Esophagus squamous epithelium (tissue), 5 donors: Measurements from ENCODE around the gene RTN4RL1. TPM values are rescaled to one million over a fixed set of nuclear protein-coding genes. Genes with fewer than 3 reads are reported as not detected.

ENCODE experiments used
- DNase-seq: peaks from one replicate; lab custom pipeline; 2025; lab: John Stamatoyannopoulos, UW
- H3K27ac ChIP-seq, 4 donors: fragments of 200-600 bp; sonication (generic); one replicate each; pipeline ENCODE4 v1.5.1; 2016 to 2019; ENCODE audit warnings: mild to moderate bottlenecking in 1 of 4
- H3K27me3 ChIP-seq, 4 donors: fragments of 200-600 bp; sonication (generic); 1 replicate in 3 of 4; 2 replicates in 1 of 4; pipeline versions ENCODE4 v1.5.1 to v1.6.0; 2017 to 2021; ENCODE audit warnings: antibody characterized with exemption in 1 of 4
- H3K36me3 ChIP-seq, 3 donors: fragments of 200-600 bp; sonication (generic); one replicate each; pipeline ENCODE4 v1.5.1; 2016 to 2019
- H3K4me1 ChIP-seq, 3 donors: fragments of 200-600 bp; sonication (generic); one replicate each; pipeline ENCODE4 v1.5.1; 2017 to 2019
- H3K4me3 ChIP-seq, 4 donors: fragments of 200-600 bp; sonication (generic); 1 replicate in 3 of 4; 2 replicates in 1 of 4; pipeline ENCODE4 v1.5.1; 2016 to 2019; ENCODE audit warnings: mild to moderate bottlenecking in 2 of 4, moderate library complexity in 1 of 4
- H3K9me3 ChIP-seq, 3 donors: fragments of 200-600 bp; sonication (generic); one replicate each; pipeline ENCODE4 v1.5.1; 2016 to 2019
- POLR2A ChIP-seq, 4 donors: fragments of 450-650 bp; IDR thresholded peaks; one replicate each; pipeline ENCODE4 v1.6.1; 2017; ENCODE audit warnings: antibody characterized with exemption in 4 of 4, mild to moderate bottlenecking in 4 of 4, moderate library complexity in 3 of 4
- WGBS, 2 donors: methylation state at CpG; one replicate each; pipeline ENCODE4 v1.1.5; 2018; 5-methylcytosine and 5-hydroxymethylcytosine counted together
- intact Hi-C: fragments of 100-400 bp; cut with DNase I; formaldehyde crosslinking; loops from one replicate; pipeline ENCODE4 v1.15.0; 2022
- total RNA-seq, 4 donors: library from RNA; depleted of rRNA; stranded (reverse); fragments of >200 nt; gene quantifications; one replicate each; pipeline ENCODE4 v1.1.0, GENCODE V29; 2016
- TF ChIP-seq, protein P1 (sequence below), 6 experiments: fragments of 450-650 bp in 4 of 6; fragments of 200-600 bp in 2 of 6; sonication (generic) in 2 of 6; IDR thresholded peaks; one replicate each; pipeline ENCODE4 v1.5.1; 2016 to 2019; ENCODE audit warnings: antibody characterized with exemption in 6 of 6, mild to moderate bottlenecking in 4 of 6, moderate library complexity in 4 of 6
- donor health status: DM: yes; HTN: yes; CAD: no.

RTN4RL1 gene
- total RNA-seq, 4 donors from 2014 or later: 1.1 to 4.0 (median 2.0) TPM

DNA sequence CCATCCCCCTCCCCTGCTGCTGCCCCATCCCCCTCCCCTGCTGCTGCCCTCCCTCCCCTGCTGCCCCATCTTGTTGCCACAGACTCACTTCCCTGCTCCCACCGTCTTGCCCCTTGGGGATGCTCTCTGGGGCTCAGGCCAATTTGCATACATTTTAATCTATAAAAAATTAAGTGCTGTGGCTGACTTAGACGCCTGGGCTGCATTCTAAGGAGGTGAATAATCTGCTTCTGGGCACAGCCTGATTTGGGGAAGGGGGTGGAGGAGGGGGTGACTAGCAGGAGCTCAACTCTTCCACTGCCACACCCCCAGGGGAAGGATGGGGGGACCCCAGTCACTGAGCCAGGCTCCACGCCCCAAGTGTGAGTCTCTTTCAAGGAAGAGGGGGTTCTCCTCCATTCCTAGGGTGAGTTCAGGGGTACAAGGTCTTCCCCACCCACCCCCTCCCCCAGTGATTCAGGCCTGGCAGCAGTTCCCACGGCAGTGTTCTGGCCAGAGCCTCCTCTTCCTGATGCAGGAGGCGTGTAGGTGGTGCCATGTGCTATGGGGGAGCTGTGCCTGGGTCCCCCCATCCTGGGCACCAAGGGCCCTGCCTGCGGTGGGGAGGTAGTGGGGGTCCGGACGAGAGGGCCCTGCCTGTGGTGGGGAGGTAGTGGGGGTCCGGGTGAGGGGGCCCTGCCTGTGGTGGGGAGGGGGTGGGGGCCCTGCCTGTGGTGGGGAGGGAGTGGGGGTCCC, 9.8 kb upstream of the RTN4RL1 start:
- intact Hi-C loops: no loop called here
- peaks cover 8 to 28% (median 12%) of the 10 kb centered on the region in 3 donors for H3K4me1 ChIP-seq
- no peak for DNase-seq
- H3K9me3 ChIP-seq: no peaks in the 10 kb centered on the region
- no peak overlapping the region for H3K4me3 ChIP-seq
- H3K36me3 ChIP-seq: peaks cover 12 to 63% (median 12%) of the 10 kb centered on the region in 3 donors
- H3K27me3 ChIP-seq: no peaks in the 10 kb centered on the region
- no peak overlapping the region for H3K27ac ChIP-seq
- WGBS, 2 donors: 71 to 80% methylated on average over 1 of the region's 9 CpGs
- TF ChIP-seq POLR2A (IDR thresholded peaks at IDR 0.05): no peak

DNA sequence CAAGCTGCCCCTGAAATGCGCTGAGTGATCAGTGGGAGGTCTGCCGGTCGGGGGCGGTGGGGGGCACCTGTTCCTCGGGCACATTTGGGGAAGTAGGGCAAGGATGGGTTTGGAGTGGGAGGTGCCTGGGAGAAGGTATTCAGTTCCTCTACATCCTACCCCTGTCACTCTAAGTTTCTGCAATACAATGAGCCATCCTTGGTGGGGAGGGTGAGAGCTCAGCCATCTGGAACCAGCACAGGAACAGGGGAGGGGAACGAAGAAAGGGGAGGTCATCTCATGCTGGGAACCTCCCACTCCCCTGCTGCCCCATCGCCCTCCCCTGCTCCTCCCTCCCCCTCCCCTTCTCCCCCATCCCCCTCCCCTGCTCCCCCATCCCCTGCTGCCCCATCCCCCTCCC, 9.0 kb upstream of the RTN4RL1 start:
- intact Hi-C loops: no loop called here
- H3K27me3 ChIP-seq: no peaks in the 10 kb centered on the region
- peaks cover 12 to 56% (median 12%) of the 10 kb centered on the region in 3 donors for H3K36me3 ChIP-seq
- 70 to 79% methylated on average over 5 to 6 of the region's 7 CpGs for WGBS, 2 donors
- peaks cover 8 to 34% (median 15%) of the 10 kb centered on the region in 3 donors for H3K4me1 ChIP-seq
- TF ChIP-seq, protein P1, sequence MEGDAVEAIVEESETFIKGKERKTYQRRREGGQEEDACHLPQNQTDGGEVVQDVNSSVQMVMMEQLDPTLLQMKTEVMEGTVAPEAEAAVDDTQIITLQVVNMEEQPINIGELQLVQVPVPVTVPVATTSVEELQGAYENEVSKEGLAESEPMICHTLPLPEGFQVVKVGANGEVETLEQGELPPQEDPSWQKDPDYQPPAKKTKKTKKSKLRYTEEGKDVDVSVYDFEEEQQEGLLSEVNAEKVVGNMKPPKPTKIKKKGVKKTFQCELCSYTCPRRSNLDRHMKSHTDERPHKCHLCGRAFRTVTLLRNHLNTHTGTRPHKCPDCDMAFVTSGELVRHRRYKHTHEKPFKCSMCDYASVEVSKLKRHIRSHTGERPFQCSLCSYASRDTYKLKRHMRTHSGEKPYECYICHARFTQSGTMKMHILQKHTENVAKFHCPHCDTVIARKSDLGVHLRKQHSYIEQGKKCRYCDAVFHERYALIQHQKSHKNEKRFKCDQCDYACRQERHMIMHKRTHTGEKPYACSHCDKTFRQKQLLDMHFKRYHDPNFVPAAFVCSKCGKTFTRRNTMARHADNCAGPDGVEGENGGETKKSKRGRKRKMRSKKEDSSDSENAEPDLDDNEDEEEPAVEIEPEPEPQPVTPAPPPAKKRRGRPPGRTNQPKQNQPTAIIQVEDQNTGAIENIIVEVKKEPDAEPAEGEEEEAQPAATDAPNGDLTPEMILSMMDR (IDR thresholded peaks at IDR 0.05): no peak
- no peak for TF ChIP-seq POLR2A (IDR thresholded peaks at IDR 0.05)
- no peaks in the 10 kb centered on the region for H3K9me3 ChIP-seq
- no peak for DNase-seq
- H3K27ac ChIP-seq: no peak overlapping the region
- no peak overlapping the region for H3K4me3 ChIP-seq

DNA sequence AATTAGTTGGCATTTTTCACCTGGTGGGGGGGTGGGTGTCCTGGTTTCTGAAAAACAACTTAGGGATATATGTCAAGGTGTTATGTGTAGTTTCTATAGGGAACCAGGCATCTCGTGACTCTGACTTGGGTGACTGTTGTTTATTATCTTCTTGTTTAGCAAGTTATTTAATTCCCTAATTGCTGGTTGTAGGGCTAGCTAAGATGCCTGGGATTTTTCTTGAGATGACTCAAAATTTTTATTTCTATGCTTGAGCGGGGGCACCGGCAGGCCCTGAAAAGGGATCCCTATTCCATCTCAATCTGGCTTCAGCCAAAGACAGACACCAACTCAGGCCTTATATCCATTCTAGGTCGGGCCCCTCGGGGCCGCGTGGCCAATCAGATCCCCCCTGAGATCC, 8.0 kb upstream of the RTN4RL1 start:
- no peak for DNase-seq
- TF ChIP-seq POLR2A (IDR thresholded peaks at IDR 0.05): no peak
- TF ChIP-seq, protein P1 (IDR thresholded peaks at IDR 0.05): no peak
- Histone ChIP-seq H3K4me1 (peaks cover 8 to 34% (median 15%) of the 10 kb centered on the region in 3 donors), H3K36me3 (peaks cover 12 to 46% (median 12%) of the 10 kb centered on the region in 3 donors), H3K27me3 (peaks cover 0 to 9% (median 0%) of the 10 kb centered on the region in 4 donors), H3K9me3 (no peaks in the 10 kb centered on the region), H3K27ac (no peak overlapping the region), H3K4me3 (no peak overlapping the region)
- intact Hi-C loops: no loop called here
- WGBS, 2 donors: 85 to 87% methylated on average over 7 of the region's 7 CpGs

DNA sequence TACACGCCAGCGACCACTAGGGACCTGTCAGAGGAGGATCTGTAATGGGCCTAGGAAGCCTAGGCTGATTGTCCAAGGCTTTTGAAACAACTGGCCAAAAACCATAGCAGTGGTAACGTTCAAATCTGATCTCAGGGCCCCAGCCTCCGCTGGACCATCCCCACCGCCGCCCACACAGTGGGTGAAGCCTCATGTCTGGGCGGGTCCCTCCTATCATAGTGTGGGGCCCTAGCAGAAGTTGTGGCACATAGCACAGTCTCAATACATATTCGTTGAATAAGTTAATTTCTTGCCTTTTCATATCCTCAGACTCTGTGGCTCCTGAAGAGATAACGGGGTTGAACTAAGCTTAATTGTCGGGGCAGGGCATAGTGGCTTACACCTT, 5.6 kb upstream of the RTN4RL1 start:
- Histone ChIP-seq H3K9me3 (no peaks in the 10 kb centered on the region), H3K27me3 (peaks cover 0 to 33% (median 0%) of the 10 kb centered on the region in 4 donors), H3K36me3 (peaks cover 5 to 22% (median 6%) of the 10 kb centered on the region in 3 donors), H3K27ac (peak overlapping the region; percentile 67 to 85 (median 78)), H3K4me3 (peak overlapping the region; percentile 81 to 97 (median 90)), H3K4me1 (peaks cover 12 to 41% (median 20%) of the 10 kb centered on the region in 3 donors)
- intact Hi-C loops: no loop called here
- 4 to 11% methylated on average over 6 to 8 of the region's 10 CpGs for WGBS, 2 donors
- DNase-seq: no peak
- TF ChIP-seq, protein P1 (IDR thresholded peaks at IDR 0.05): peak in 3 of 6 experiments; percentile 26 to 57 (median 34)
- no peak for TF ChIP-seq POLR2A (IDR thresholded peaks at IDR 0.05)

DNA sequence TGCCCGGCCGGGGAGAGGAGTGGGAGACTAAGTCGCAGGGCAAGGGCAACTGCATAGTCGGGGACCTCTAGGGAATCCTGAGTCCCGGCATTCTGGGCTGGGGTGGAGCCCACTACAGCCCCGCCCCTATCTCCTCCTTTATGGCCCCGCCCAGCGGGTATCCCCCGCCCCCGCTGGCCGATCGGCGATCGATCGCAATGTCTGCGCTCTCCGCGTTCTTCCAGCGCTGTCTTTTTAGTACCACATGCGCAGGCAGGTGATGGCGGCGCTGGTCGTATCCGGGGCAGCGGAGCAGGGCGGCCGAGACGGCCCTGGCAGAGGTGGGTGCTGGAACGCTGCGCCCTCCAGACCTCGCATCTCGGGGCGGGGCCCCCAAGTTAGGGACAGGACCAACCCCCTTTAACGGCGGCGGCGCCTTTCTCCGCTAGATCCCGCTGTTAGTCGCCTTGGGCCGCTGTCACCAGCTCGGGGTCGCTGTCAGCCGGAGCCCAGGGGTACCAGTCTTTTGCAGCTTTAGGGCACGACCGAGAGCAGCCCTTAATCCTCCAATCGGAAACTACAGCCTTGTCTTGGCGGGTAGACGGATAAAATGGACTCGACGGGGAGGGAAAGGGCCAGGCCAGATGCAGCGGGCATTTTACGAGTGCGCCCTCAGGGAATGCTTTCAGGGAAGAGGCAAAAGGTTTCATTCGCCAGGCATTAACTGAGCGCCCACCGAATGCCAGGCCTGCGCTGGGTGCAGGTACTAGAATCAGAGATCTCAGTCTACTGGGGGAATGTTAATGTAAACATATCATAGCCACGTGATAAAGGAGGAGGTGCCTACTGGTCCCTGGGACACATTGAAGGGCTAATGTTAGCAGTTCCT, 5.0 kb upstream of the RTN4RL1 start, which contains the start of gene DPH1:
DPH1 (plus strand) TSS at position 243 of the 868 bp plus-strand sequence; CDS start at position 260, 17 bp downstream.
- peak in 2 of 4 donors; percentile 39 to 41 for TF ChIP-seq POLR2A (IDR thresholded peaks at IDR 0.05)
- TF ChIP-seq, protein P1 (IDR thresholded peaks at IDR 0.05): peak in 3 of 6 experiments; percentile 3 to 48 (median 32)
- 0 to 5% methylated on average over 4 to 17 of the region's 59 CpGs for WGBS, 2 donors
- DNase-seq: peak; percentile 46
- Histone ChIP-seq H3K9me3 (no peaks in the 10 kb centered on the region), H3K27ac (peak within 1 kb of the TSS; percentile 67 to 85 (median 78)), H3K4me3 (peak within 1 kb of the TSS; percentile 81 to 97 (median 90)), H3K27me3 (peaks cover 0 to 39% (median 0%) of the 10 kb centered on the region in 4 donors), H3K36me3 (peaks cover 5 to 16% (median 6%) of the 10 kb centered on the region in 3 donors), H3K4me1 (peaks cover 16 to 47% (median 24%) of the 10 kb centered on the region in 3 donors)
- intact Hi-C loops: loop anchor here (5.0 kb wide), 1 partner anchor 123 kb away; no protein-coding TSS in a partner anchor
